ENCODE results near the gene SYNPR.

DNA sequence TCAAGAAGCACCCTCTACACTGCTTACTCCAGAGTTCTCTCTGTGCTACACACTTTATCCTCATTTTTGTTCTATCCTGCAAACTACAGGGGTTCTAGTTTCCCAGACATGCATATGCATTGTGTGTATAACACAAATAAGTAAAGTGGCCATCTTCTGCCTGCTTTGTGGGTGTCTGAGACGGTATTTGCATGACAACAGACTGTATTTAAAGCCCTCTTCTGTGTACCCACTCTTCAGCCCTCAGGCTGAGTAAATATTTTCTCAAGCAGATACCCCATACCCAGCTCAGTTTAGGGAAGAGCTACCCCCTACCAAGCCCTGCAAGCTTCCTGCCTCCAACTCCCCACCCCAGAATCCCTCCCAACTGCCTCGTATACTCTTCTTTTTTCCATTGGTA, 31.7 kb downstream of the SYNPR start:
- TF ChIP-seq, protein P1, sequence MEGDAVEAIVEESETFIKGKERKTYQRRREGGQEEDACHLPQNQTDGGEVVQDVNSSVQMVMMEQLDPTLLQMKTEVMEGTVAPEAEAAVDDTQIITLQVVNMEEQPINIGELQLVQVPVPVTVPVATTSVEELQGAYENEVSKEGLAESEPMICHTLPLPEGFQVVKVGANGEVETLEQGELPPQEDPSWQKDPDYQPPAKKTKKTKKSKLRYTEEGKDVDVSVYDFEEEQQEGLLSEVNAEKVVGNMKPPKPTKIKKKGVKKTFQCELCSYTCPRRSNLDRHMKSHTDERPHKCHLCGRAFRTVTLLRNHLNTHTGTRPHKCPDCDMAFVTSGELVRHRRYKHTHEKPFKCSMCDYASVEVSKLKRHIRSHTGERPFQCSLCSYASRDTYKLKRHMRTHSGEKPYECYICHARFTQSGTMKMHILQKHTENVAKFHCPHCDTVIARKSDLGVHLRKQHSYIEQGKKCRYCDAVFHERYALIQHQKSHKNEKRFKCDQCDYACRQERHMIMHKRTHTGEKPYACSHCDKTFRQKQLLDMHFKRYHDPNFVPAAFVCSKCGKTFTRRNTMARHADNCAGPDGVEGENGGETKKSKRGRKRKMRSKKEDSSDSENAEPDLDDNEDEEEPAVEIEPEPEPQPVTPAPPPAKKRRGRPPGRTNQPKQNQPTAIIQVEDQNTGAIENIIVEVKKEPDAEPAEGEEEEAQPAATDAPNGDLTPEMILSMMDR (conservative IDR thresholded peaks at IDR 0.05 in 1 of 2, IDR thresholded peaks at IDR 0.05 in 1 of 2; ENCODE audit: extremely low read depth in 1 of 2, insufficient read depth in 1 of 2, low read depth in 1 of 2, low read length in 2 of 2), result no peak
- TF ChIP-seq EZH2 (IDR thresholded peaks at IDR 0.05; ENCODE audit: borderline replicate concordance, low read length), result no peak

Data from mammary epithelial cell (primary cell).